Esophagus muscularis mucosa (tissue), 4 donors: ENCODE data around the gene CAV3. TPM values are rescaled to one million over a fixed set of nuclear protein-coding genes. Genes with fewer than 3 reads are reported as not detected.

Source experiments
- DNase-seq: peaks from one replicate; pipeline ENCODE4 v3.0.0-alpha.2; 2017; ENCODE audit errors: extremely low spot score
- H3K27ac ChIP-seq, 4 donors: fragments of 200-600 bp; sonication (generic); replicated peaks in 1 of 4; 1 replicate in 3 of 4; 2 replicates in 1 of 4; pipeline ENCODE4 v1.5.1; 2016 to 2019; ENCODE audit warnings: mild to moderate bottlenecking in 1 of 4
- H3K27me3 ChIP-seq, 4 donors: fragments of 200-600 bp; sonication (generic); one replicate each; pipeline versions ENCODE4 v1.5.1 to v1.6.0; 2016 to 2019
- H3K36me3 ChIP-seq, 4 donors: fragments of 200-600 bp; sonication (generic); one replicate each; pipeline ENCODE4 v1.5.1; 2016 to 2019
- H3K4me1 ChIP-seq, 4 donors: fragments of 200-600 bp; sonication (generic); one replicate each; pipeline ENCODE4 v1.5.1; 2016 to 2019
- H3K4me3 ChIP-seq, 4 donors: fragments of 200-600 bp; sonication (generic); 1 replicate in 2 of 4; 2 replicates in 2 of 4; pipeline ENCODE4 v1.5.1; 2016 to 2019; ENCODE audit warnings: mild to moderate bottlenecking in 4 of 4, moderate library complexity in 1 of 4
- H3K9me3 ChIP-seq, 4 donors: fragments of 200-600 bp; sonication (generic); 1 replicate in 3 of 4; 2 replicates in 1 of 4; pipeline ENCODE4 v1.5.1; 2016 to 2019
- CTCF ChIP-seq, 3 experiments: fragments of 200-600 bp in 2 of 3; fragments of 450-650 bp in 1 of 3; sonication (generic) in 2 of 3; IDR thresholded peaks; one replicate each; pipeline ENCODE4 v1.5.1; 2017 to 2019; ENCODE audit warnings: antibody characterized with exemption in 3 of 3, mild to moderate bottlenecking in 2 of 3, moderate library complexity in 1 of 3
- EP300 ChIP-seq: sonication (generic); formaldehyde crosslinking; IDR thresholded peaks from one replicate; pipeline ENCODE4 v1.6.1; 2017; ENCODE audit warnings: antibody characterized with exemption
- POLR2A ChIP-seq: fragments of 450-650 bp; IDR thresholded peaks from one replicate; pipeline ENCODE4 v1.6.1; 2017; ENCODE audit warnings: antibody characterized with exemption, moderate library complexity, mild to moderate bottlenecking, low read depth
- POLR2AphosphoS5 ChIP-seq, 2 donors: sonication (generic); formaldehyde crosslinking; IDR thresholded peaks; one replicate each; pipeline ENCODE4 v1.6.1; 2017; ENCODE audit warnings: antibody characterized with exemption in 2 of 2
- WGBS: methylation state at CpG from one replicate; pipeline ENCODE4 v1.1.5; 2018; 5-methylcytosine and 5-hydroxymethylcytosine counted together
- intact Hi-C: fragments of 100-400 bp; cut with DNase I; formaldehyde crosslinking; loops from one replicate; pipeline ENCODE4 v1.15.1; 2023
- total RNA-seq, 4 donors: library from RNA; depleted of rRNA; stranded (reverse); fragments of >200 nt; gene quantifications; one replicate each; pipeline versions ENCODE4 v1.1.0 to v1.2.1, GENCODE V29; 2016

CAV3 gene
- total RNA-seq, 4 donors from 2014 or later = not detected

GRCh38 chr3:8764528-8764927, 30.9 kb downstream of the CAV3 start:
- peak; percentile 55 for DNase-seq
- 96% methylated on average over 6 of the region's 6 CpGs for WGBS
- Histone ChIP-seq H3K27ac (no peak overlapping the region), H3K4me1 (peaks cover 13 to 26% (median 25%) of the 10 kb centered on the region in 4 donors), H3K9me3 (no peaks in the 10 kb centered on the region), H3K4me3 (no peak overlapping the region), H3K27me3 (peaks cover 0 to 38% (median 15%) of the 10 kb centered on the region in 4 donors), H3K36me3 (no peaks in the 10 kb centered on the region)
- TF ChIP-seq POLR2AphosphoS5 (IDR thresholded peaks at IDR 0.05) (no peak), EP300 (no peak), POLR2A (no peak), CTCF (IDR thresholded peaks at IDR 0.05) (no peak)
- intact Hi-C loops = no loop called here

- Histone ChIP-seq H3K9me3 (no peaks in the 10 kb centered on the region), H3K4me3 (no peak overlapping the region), H3K27ac (no peak overlapping the region), H3K4me1 (peaks cover 15 to 31% (median 29%) of the 10 kb centered on the region in 4 donors), H3K36me3 (no peaks in the 10 kb centered on the region), H3K27me3 (peaks cover 0 to 46% (median 16%) of the 10 kb centered on the region in 4 donors)
- TF ChIP-seq CTCF (IDR thresholded peaks at IDR 0.05) (no peak), EP300 (no peak), POLR2A (no peak), POLR2AphosphoS5 (IDR thresholded peaks at IDR 0.05) (no peak)
- intact Hi-C loops = no loop called here
- WGBS = 81% methylated on average over 4 of the region's 4 CpGs
- DNase-seq = peak; percentile 92
These were observed 31.9 kb downstream of the CAV3 start for GRCh38 chr3:8765528-8765927.

- TF ChIP-seq CTCF (IDR thresholded peaks at IDR 0.05) = no peak
- Histone ChIP-seq H3K4me3 (no peak overlapping the region), H3K9me3 (no peaks in the 10 kb centered on the region), H3K27me3 (peaks cover 0 to 51% (median 18%) of the 10 kb centered on the region in 4 donors), H3K27ac (no peak overlapping the region), H3K36me3 (no peaks in the 10 kb centered on the region), H3K4me1 (peaks cover 15 to 31% (median 29%) of the 10 kb centered on the region in 4 donors)
- intact Hi-C loops = no loop called here
- 79% methylated on average over 2 of the region's 2 CpGs for WGBS
- DNase-seq = peak; percentile 87
These were observed 32.5 kb downstream of the CAV3 start for GRCh38 chr3:8766148-8766547.

- intact Hi-C loops = no loop called here
- TF ChIP-seq EP300 (no peak), POLR2A (no peak), POLR2AphosphoS5 (IDR thresholded peaks at IDR 0.05) (no peak), CTCF (IDR thresholded peaks at IDR 0.05) (no peak)
- peak; percentile 85 for DNase-seq
- 57% methylated on average over 12 of the region's 37 CpGs for WGBS
- Histone ChIP-seq H3K4me3 (peak overlapping the region in 2 of 4 donors; percentile 27 to 43), H3K27me3 (peaks cover 0 to 60% (median 18%) of the 10 kb centered on the region in 4 donors), H3K36me3 (no peaks in the 10 kb centered on the region), H3K27ac (no peak overlapping the region), H3K9me3 (no peaks in the 10 kb centered on the region), H3K4me1 (peaks cover 15 to 31% (median 29%) of the 10 kb centered on the region in 4 donors)
These were observed 33.7 kb downstream of the CAV3 start for GRCh38 chr3:8767256-8767666.

GRCh38 chr3:8767667-8768363, 34.2 kb downstream of the CAV3 start:
- Histone ChIP-seq H3K9me3 (no peaks in the 10 kb centered on the region), H3K27ac (no peak overlapping the region), H3K4me1 (peaks cover 15 to 31% (median 29%) of the 10 kb centered on the region in 4 donors), H3K4me3 (peak overlapping the region; percentile 18 to 53 (median 35)), H3K36me3 (no peaks in the 10 kb centered on the region), H3K27me3 (peaks cover 0 to 63% (median 18%) of the 10 kb centered on the region in 4 donors)
- no CpG with 5 or more reads among the region's 74 CpGs for WGBS
- peak; percentile 53 for DNase-seq
- intact Hi-C loops = no loop called here
- TF ChIP-seq POLR2AphosphoS5 (IDR thresholded peaks at IDR 0.05) (no peak), POLR2A (no peak), EP300 (no peak), CTCF (IDR thresholded peaks at IDR 0.05) (no peak)
